BLaER1 treated with 17β-estradiol and CSF1 and Interleukin-3, amounts not matched to agents 10 nM and 100 nM (cell line): ENCODE data around the gene RAMP1.

Experiments used
- H3K27ac ChIP-seq, 11 experiments: shearing (Covaris generic); formaldehyde crosslinking; 2 replicates each; pipeline ENCODE4 v1.8.1; 2022
- H3K27me3 ChIP-seq, 11 experiments: shearing (Covaris generic); formaldehyde crosslinking; 2 replicates each; pipeline ENCODE4 v1.8.1; 2022
- H3K36me3 ChIP-seq, 11 experiments: shearing (Covaris generic); formaldehyde crosslinking; 2 replicates each; pipeline ENCODE4 v1.8.1; 2022
- H3K4me1 ChIP-seq, 10 experiments: shearing (Covaris generic); formaldehyde crosslinking; 2 replicates each; pipeline ENCODE4 v1.8.1; 2022
- H3K4me2 ChIP-seq, 11 experiments: shearing (Covaris generic); formaldehyde crosslinking; 2 replicates each; pipeline ENCODE4 v1.8.1; 2022
- H3K4me3 ChIP-seq, 10 experiments: shearing (Covaris generic); formaldehyde crosslinking; 2 replicates each; pipeline ENCODE4 v1.8.1; 2022
- H3K9ac ChIP-seq, 11 experiments: shearing (Covaris generic); formaldehyde crosslinking; 2 replicates each; pipeline ENCODE4 v1.8.1; 2022
- H3K9me3 ChIP-seq, 11 experiments: shearing (Covaris generic); formaldehyde crosslinking; replicated peaks in 1 of 11; 2 replicates each; pipeline ENCODE4 v1.8.1; 2022
- H4K20me1 ChIP-seq, 11 experiments: shearing (Covaris generic); formaldehyde crosslinking; 2 replicates each; pipeline ENCODE4 v1.8.1; 2022
- Cebpa-rat ChIP-seq, 11 experiments: shearing (Covaris generic); IDR thresholded peaks; 2 replicates each; pipeline ENCODE4 v1.8.1; 2022

Gene RAMP1

DNA sequence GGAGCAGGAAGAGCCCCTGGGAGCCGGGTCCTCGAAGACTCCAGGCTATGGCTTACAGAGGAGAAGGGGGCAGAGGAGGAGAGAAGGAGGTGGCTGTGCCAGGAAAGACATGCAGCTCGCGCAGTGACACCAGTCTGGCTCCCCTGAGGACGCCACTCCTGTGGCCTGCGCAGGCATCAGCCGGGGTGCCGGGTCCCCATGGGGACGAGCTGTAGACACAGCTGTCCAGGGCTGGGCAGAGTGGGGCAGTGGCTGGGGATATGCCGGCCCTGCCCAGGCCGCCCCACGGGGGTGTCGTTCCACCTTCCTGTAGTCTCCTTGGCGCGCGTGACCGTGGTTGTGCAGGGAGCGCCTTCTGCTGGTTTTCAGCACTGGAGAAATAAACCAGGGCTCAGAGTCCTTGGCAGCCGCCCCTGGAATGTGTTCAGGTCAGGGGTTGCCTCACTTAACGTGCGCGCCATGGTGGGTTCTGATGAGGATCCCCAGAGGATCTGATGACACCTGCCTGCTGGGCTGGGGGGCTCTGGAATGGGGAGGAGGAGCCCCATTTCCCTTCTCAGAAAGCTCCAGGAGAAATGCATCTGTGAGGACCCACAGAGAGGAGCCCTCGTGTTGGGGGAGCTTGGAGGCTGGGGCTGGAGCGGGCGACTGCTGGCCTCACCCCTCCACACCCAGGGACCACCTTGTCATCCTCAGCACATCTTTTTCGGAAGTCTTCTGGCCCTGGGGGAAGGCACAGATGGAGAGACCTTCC is 26.7 kb downstream of the RAMP1 start:
- Histone ChIP-seq H4K20me1 (no peaks in the 10 kb centered on the region), H3K27ac (no peak overlapping the region), H3K27me3 (no peaks in the 10 kb centered on the region), H3K4me3 (no peak overlapping the region), H3K4me2 (no peak overlapping the region), H3K36me3 (no peaks in the 10 kb centered on the region), H3K4me1 (peaks cover 0 to 12% (median 0%) of the 10 kb centered on the region in 10 experiments; a peak in 6 of 20 replicates), H3K9me3 (no peaks in the 10 kb centered on the region), H3K9ac (no peak overlapping the region)
- no peak for TF ChIP-seq Cebpa-rat (IDR thresholded peaks at IDR 0.05)

DNA sequence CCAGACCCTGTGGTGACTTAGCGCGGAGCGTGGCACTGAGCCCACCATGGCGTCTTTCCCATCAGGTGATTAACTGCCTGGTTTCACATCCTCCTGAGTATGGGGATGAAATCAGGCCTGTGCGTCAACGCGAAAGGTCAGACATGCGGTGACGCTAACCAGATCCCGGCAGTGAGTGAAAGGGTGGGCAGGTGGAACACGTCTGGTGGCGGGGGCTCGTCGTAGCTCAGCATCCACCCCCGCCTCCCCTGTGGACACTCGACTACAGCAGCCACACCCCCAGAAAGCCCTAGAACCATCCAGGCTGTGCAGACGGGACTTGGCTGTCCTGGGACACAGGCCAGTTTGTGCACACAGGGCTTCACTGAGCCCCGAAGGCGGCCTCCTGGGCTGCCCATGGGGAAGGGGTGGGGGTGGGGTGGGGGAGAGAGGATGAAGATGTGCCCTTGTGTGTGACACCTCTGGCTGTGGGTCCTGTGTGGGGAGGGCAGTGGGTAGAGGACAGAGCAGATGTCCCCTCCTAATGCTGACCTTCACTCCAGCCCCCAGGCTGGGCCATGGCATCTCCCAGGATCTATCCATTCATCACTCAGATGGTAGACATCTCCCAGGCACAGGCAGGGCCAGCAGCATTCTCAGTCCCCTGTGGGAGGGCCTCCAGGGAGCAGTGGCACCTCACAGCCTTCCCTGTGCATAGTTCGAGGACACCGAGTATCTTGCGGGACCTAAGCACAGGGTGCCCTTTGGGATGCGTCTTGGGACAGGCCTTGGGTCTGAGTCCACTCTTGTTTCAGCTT is 27.5 kb downstream of the RAMP1 start:
- Histone ChIP-seq H3K36me3 (no peaks in the 10 kb centered on the region), H3K4me1 (peaks cover 0 to 12% (median 2%) of the 10 kb centered on the region in 10 experiments; a peak in 11 of 20 replicates), H3K4me2 (no peak overlapping the region), H3K9me3 (no peaks in the 10 kb centered on the region), H3K4me3 (no peak overlapping the region), H3K27ac (no peak overlapping the region), H3K27me3 (no peaks in the 10 kb centered on the region), H3K9ac (no peak overlapping the region), H4K20me1 (no peaks in the 10 kb centered on the region)
- TF ChIP-seq Cebpa-rat (IDR thresholded peaks at IDR 0.05): no peak

DNA sequence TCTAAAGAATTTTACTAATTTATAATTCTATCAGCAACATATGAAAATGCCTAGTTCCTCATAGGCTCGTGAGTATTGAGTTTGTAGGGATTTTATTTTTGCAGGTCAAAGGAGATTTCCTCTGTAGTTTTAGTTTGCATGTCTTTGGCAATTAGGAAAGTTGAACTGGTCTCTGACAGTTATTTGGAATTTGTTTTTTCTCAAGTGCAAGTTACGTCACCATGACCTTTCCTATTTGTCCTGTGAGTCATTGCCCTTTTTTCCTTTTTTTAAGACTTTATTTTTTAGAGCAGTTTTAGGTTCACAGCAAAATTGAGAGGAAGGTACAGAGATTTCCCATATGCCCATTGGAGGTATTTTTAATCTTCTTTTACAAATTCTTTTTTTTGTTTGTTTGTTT is 29.0 kb downstream of the RAMP1 start:
- Histone ChIP-seq H3K9ac (no peak overlapping the region), H3K27me3 (no peaks in the 10 kb centered on the region), H3K27ac (no peak overlapping the region), H3K4me2 (peak overlapping the region in 1 of 11 experiments; percentile 35; a peak in 1 of 22 replicates), H3K4me1 (peaks cover 12 to 24% (median 17%) of the 10 kb centered on the region in 10 experiments), H3K36me3 (no peaks in the 10 kb centered on the region), H4K20me1 (no peaks in the 10 kb centered on the region), H3K9me3 (no peaks in the 10 kb centered on the region), H3K4me3 (no peak overlapping the region)
- no peak for TF ChIP-seq Cebpa-rat (IDR thresholded peaks at IDR 0.05)

DNA sequence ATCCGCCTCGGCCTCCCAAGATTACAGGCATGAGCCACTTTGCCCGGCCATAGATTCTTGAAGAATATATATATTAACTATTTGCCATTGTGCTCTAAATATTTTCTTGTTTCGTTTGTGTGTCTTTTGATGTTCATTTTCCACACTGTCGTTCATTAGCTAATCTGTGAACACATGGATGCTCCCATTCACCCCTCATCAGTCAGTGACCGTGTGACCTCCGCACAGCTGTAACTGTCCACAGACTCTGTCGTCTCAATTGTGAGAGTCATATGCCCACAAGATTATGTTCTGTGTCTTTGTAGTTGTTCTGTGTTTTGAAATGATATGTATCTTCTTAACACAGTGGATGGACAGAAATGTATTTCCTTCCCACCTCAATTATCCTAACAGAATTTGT is 29.6 kb downstream of the RAMP1 start:
- Histone ChIP-seq H4K20me1 (no peaks in the 10 kb centered on the region), H3K4me3 (no peak overlapping the region), H3K36me3 (no peaks in the 10 kb centered on the region), H3K4me2 (no peak overlapping the region), H3K27ac (no peak overlapping the region), H3K9me3 (no peaks in the 10 kb centered on the region), H3K27me3 (no peaks in the 10 kb centered on the region), H3K4me1 (peaks cover 19 to 28% (median 22%) of the 10 kb centered on the region in 10 experiments), H3K9ac (no peak overlapping the region)
- TF ChIP-seq Cebpa-rat (IDR thresholded peaks at IDR 0.05): no peak

DNA sequence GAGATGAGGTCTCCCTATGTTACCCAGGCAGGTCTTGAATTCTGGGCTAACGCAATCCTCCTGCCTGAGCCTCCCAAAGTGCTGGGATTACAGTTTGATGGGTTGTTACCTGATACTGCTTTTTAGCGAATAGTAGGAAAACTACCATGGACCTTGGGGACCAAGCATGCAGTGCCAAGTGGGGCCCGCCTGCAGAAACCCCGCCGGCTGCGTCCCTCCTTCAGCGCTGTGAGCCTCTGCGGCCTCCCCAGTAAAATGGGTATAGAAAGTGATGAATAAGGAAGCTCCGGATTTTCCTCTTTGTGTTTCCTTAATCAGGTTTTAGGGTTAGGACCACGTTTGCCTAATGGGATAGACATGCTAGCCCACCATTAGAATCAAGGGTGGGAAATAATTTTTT is 30.4 kb downstream of the RAMP1 start:
- H3K27me3 ChIP-seq: no peaks in the 10 kb centered on the region
- no peak overlapping the region for H3K4me3 ChIP-seq
- no peak for TF ChIP-seq Cebpa-rat (IDR thresholded peaks at IDR 0.05)
- H3K27ac ChIP-seq: no peak overlapping the region
- H3K4me2 ChIP-seq: no peak overlapping the region
- H3K36me3 ChIP-seq: no peaks in the 10 kb centered on the region
- H3K4me1 ChIP-seq: peaks cover 24 to 30% (median 28%) of the 10 kb centered on the region in 10 experiments
- no peaks in the 10 kb centered on the region for H4K20me1 ChIP-seq
- no peaks in the 10 kb centered on the region for H3K9me3 ChIP-seq
- H3K9ac ChIP-seq: no peak overlapping the region

DNA sequence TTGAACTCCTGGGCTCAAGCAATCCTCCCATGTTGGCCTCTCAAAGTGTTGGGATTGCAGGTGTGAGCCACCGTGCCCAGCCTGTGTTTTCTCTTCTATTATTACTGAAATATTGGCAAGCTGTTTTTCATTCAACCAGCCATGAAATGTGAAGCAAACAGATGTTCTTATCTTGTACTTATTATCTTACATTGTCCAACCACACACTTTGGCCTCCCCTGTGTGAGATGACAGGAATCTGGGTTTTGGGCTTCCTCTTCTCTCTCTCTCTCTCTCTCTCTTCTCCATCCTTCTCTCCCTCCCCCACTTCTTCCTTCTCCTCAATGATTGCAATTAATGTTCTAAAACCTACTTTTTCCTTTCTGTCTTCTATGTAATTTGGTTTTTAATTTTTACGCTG is 33.1 kb downstream of the RAMP1 start:
- Histone ChIP-seq H3K4me1 (peaks cover 24 to 50% (median 30%) of the 10 kb centered on the region in 10 experiments), H3K9me3 (no peaks in the 10 kb centered on the region), H3K27me3 (no peaks in the 10 kb centered on the region), H3K36me3 (no peaks in the 10 kb centered on the region), H4K20me1 (no peaks in the 10 kb centered on the region), H3K4me2 (peak overlapping the region; percentile 18 to 78 (median 36); a peak in 16 of 22 replicates), H3K27ac (no peak overlapping the region), H3K4me3 (no peak overlapping the region), H3K9ac (no peak overlapping the region)
- no peak for TF ChIP-seq Cebpa-rat (IDR thresholded peaks at IDR 0.05)

DNA sequence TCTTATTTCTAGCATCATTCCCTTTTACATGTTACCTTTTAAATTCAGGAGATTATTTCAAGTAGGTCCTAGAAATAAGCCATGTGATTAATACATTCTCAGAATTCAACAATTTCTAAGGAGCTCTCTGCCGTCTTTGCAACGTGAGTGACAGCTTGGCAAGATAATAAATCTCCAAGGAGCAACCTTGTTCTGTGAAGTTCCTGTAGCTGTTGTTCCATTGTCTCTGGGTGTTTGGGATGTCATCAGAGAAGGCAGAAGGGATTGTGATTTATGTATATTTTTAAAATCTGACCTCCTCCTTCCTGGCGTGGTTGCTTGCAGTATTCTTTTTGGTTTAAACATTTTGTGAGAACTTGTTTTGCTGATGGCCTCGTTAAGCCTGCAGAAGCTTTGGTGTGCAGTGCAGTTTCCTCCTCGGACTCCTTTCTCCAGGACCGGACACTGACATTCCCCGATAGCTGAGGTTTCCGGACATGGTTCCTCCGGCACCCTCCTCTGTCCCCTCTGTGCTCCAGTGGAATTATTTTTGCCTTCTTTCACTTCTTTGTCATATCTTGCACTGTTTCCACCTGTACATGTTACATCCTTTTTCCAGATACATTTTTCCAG is 33.7 kb downstream of the RAMP1 start:
- Histone ChIP-seq H3K4me1 (peaks cover 22 to 54% (median 33%) of the 10 kb centered on the region in 10 experiments), H3K27ac (0 out of 22 replicates have a peak overlapping the region, but pooled peaks of 1 of the 11 experiments have one; percentile 29), H3K4me3 (no peak overlapping the region), H3K36me3 (no peaks in the 10 kb centered on the region), H3K4me2 (peak overlapping the region; percentile 25 to 78 (median 37); a peak in 19 of 22 replicates), H3K9me3 (no peaks in the 10 kb centered on the region), H3K9ac (peak overlapping the region in 2 of 11 experiments; percentile 20 to 34; a peak in 2 of 22 replicates), H4K20me1 (no peaks in the 10 kb centered on the region), H3K27me3 (no peaks in the 10 kb centered on the region)
- no peak for TF ChIP-seq Cebpa-rat (IDR thresholded peaks at IDR 0.05)

DNA sequence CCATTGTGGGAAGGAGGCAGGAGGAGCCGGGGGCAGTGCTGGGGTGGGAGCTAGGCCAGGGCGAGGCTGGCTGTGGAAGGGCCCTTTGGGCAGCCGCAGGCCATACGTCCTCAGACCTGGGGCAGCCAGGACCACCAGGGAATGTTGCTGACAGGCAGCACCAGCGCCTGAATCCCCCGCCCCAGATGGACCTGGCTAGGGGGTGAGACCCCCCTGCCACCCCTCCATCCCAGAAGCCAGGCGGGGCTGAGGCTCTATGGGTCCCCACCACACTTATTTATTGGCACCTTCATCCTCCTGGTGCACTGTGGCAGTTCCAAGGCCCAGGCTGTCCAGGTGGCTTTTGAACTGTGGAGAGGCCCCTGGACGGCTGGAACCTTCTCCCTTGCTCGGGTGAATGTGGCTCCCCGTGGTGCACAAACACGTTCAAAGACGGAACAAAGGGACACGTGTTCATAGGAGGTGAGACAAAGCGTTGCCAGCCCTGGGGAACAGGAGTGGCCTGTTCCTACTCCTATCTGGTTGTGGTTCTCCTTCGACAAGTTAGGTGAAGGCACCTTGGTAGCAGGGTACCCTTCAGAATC is 35.1 kb downstream of the RAMP1 start:
- Histone ChIP-seq H3K9ac (no peak overlapping the region), H3K4me1 (peaks cover 30 to 68% (median 47%) of the 10 kb centered on the region in 10 experiments), H3K36me3 (no peaks in the 10 kb centered on the region), H3K27me3 (no peaks in the 10 kb centered on the region), H3K9me3 (no peaks in the 10 kb centered on the region), H4K20me1 (no peaks in the 10 kb centered on the region), H3K4me2 (peak overlapping the region in 5 of 11 experiments; percentile 36 to 78 (median 62); a peak in 8 of 22 replicates), H3K27ac (no peak overlapping the region), H3K4me3 (no peak overlapping the region)
- TF ChIP-seq Cebpa-rat (IDR thresholded peaks at IDR 0.05): no peak
